ENCODE data around the gene KDM2B.

DNA sequence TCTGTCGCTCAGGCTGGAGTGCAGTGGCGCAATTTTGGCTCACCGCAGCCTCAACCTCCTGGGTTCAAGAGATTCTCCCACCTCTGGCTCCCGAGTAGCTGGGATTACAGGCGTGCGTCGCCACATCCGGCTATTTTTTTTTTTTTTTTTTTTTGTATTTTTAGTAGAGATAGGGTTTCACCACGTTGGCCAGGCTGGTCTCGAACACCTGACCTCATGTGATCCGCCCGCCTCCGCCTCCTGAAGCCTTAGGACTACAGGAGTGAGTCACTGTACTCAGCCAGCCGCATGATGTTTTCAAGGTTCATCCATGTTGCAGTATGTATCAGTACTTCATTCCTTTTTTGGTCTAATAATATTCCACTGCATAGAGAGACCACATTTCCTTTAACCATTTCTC lies 183.3 kb downstream of the KDM2B start:
- TF ChIP-seq RNF2 (IDR thresholded peaks at IDR 0.05; ENCODE audit: borderline replicate concordance, low read depth, low read length, missing control alignments, poor library complexity, severe bottlenecking): no peak
- no peak for TF ChIP-seq KDM1A (IDR thresholded peaks at IDR 0.05; ENCODE audit: borderline replicate concordance, low read length)
- no peak for TF ChIP-seq HDAC2 (IDR thresholded peaks at IDR 0.05; ENCODE audit: borderline replicate concordance in 1 of 2, low read depth in 2 of 2, low read length in 2 of 2)
- TF ChIP-seq, protein P1, sequence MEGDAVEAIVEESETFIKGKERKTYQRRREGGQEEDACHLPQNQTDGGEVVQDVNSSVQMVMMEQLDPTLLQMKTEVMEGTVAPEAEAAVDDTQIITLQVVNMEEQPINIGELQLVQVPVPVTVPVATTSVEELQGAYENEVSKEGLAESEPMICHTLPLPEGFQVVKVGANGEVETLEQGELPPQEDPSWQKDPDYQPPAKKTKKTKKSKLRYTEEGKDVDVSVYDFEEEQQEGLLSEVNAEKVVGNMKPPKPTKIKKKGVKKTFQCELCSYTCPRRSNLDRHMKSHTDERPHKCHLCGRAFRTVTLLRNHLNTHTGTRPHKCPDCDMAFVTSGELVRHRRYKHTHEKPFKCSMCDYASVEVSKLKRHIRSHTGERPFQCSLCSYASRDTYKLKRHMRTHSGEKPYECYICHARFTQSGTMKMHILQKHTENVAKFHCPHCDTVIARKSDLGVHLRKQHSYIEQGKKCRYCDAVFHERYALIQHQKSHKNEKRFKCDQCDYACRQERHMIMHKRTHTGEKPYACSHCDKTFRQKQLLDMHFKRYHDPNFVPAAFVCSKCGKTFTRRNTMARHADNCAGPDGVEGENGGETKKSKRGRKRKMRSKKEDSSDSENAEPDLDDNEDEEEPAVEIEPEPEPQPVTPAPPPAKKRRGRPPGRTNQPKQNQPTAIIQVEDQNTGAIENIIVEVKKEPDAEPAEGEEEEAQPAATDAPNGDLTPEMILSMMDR (IDR thresholded peaks at IDR 0.05; ENCODE audit: control extremely low read depth in 1 of 3, insufficient read depth in 1 of 3, low read depth in 1 of 3, low read length in 3 of 3): no peak
- TF ChIP-seq POLR2AphosphoS5 (IDR thresholded peaks at IDR 0.05; ENCODE audit: low read depth, low read length): no peak
- TF ChIP-seq POLR2A (IDR thresholded peaks at IDR 0.05; ENCODE audit: control extremely low read depth in 1 of 2, low read depth in 2 of 2, low read length in 2 of 2): no peak
- TF ChIP-seq YY1 (IDR thresholded peaks at IDR 0.05; ENCODE audit: low read depth, low read length): no peak
- TF ChIP-seq TAF1 (IDR thresholded peaks at IDR 0.05; ENCODE audit: low read depth, low read length): no peak
